Measurements from ENCODE around the gene GPR171. TPM values are rescaled to one million over a fixed set of nuclear protein-coding genes. Genes with fewer than 3 reads are reported as not detected.

Gene GPR171
- total and polyA plus RNA-seq, 2 of the 13 experiments (the other 11 are each of a cell fraction or from before 2014, with no cell fraction given) = not detected

- TF ChIP-seq MTERF4 (CRISPR knock-in tag; IDR thresholded peaks at IDR 0.05) = no peak
- TF ChIP-seq UBTF (CRISPR knock-in tag; IDR thresholded peaks at IDR 0.05) = no peak
- no peak for TF ChIP-seq SSRP1 (CRISPR knock-in tag; IDR thresholded peaks at IDR 0.05)
- TF ChIP-seq DZIP1 (CRISPR knock-in tag; IDR thresholded peaks at IDR 0.05) = no peak
- 0 out of 2 replicates have a peak, but pooled peaks have one; percentile 36 for TF ChIP-seq PRDM10 (CRISPR knock-in tag; IDR thresholded peaks at IDR 0.05; ENCODE audit: low read depth)
- TF ChIP-seq RFXANK (CRISPR knock-in tag; IDR thresholded peaks at IDR 0.05) = 0 out of 2 replicates have a peak, but pooled peaks have one; percentile 22
- TF ChIP-seq HNRNPLL (IDR thresholded peaks at IDR 0.05; ENCODE audit: low read depth, low read length, poor library complexity, severe bottlenecking) = no peak
- peak; percentile 65; the same call in 1 of the 2 replicates for TF ChIP-seq ZBTB20 (CRISPR knock-in tag; IDR thresholded peaks at IDR 0.05; ENCODE audit: borderline replicate concordance, low read depth)
- TF ChIP-seq ZNF30 (CRISPR knock-in tag; IDR thresholded peaks at IDR 0.05) = no peak
- no peak for TF ChIP-seq NFE2 (CRISPR knock-in tag; IDR thresholded peaks at IDR 0.05)
- no peak for TF ChIP-seq MYNN (CRISPR knock-in tag; IDR thresholded peaks at IDR 0.05; ENCODE audit: low read depth)
- peak; percentile 98 for TF ChIP-seq DPF2 (CRISPR knock-in tag; IDR thresholded peaks at IDR 0.05; ENCODE audit: borderline replicate concordance, low read depth)
- no peak for TF ChIP-seq DR1 (CRISPR knock-in tag; IDR thresholded peaks at IDR 0.05)
- no peak for TF ChIP-seq MBNL3 (CRISPR knock-in tag; conservative IDR thresholded peaks at IDR 0.05)
- no peak for TF ChIP-seq ZNF713 (CRISPR knock-in tag; IDR thresholded peaks at IDR 0.05)
- TF ChIP-seq AHR (CRISPR knock-in tag; IDR thresholded peaks at IDR 0.05) = no peak
- no peak for TF ChIP-seq NCOA5 (CRISPR knock-in tag; IDR thresholded peaks at IDR 0.05)
- TF ChIP-seq ATM (IDR thresholded peaks at IDR 0.05; ENCODE audit: borderline replicate concordance) = no peak
- TF ChIP-seq HOXA3 (CRISPR knock-in tag; IDR thresholded peaks at IDR 0.05) = peak; percentile 84
- no peak for TF ChIP-seq ZNF34 (CRISPR knock-in tag; IDR thresholded peaks at IDR 0.05; ENCODE audit: borderline replicate concordance)
Observed at GRCh38 chr3:151197981-151198767, 4.8 kb downstream of the GPR171 start (continued).

Data from HepG2 (cell line).